ENCODE results near the gene TIGD4.
A peak's percentile ranks its signal among the peaks of the same experiment; 100 is the strongest.

Gene TIGD4

GRCh38 chr4:152747444-152747843 is 32.1 kb downstream of the TIGD4 start:
- no peak overlapping the region for H3K4me3 ChIP-seq (ENCODE audit: low read depth, low read length)
- no peak for TF ChIP-seq CTCF (IDR thresholded peaks at IDR 0.05; ENCODE audit: low read depth, low read length, missing control alignments)
- DNase-seq (ENCODE audit: low read depth): no peak

- no peak overlapping the region for H3K4me3 ChIP-seq (ENCODE audit: low read depth, low read length)
- no peak for DNase-seq (ENCODE audit: low read depth)
- no peak for TF ChIP-seq CTCF (IDR thresholded peaks at IDR 0.05; ENCODE audit: low read depth, low read length, missing control alignments)
Measured at GRCh38 chr4:152738827-152739226, 40.7 kb downstream of the TIGD4 start.

- TF ChIP-seq CTCF (IDR thresholded peaks at IDR 0.05; ENCODE audit: low read depth, low read length, missing control alignments): no peak
- no peak for DNase-seq (ENCODE audit: low read depth)
- no peak overlapping the region for H3K4me3 ChIP-seq (ENCODE audit: low read depth, low read length)
Measured at GRCh38 chr4:152735906-152736305, 43.6 kb downstream of the TIGD4 start.

- DNase-seq (ENCODE audit: low read depth): peak; percentile 21
- no peak overlapping the region for H3K4me3 ChIP-seq (ENCODE audit: low read depth, low read length)
- peak; percentile 53 for TF ChIP-seq CTCF (IDR thresholded peaks at IDR 0.05; ENCODE audit: low read depth, low read length, missing control alignments)
Measured at GRCh38 chr4:152735396-152735859, 44.1 kb downstream of the TIGD4 start.

- no peak for DNase-seq (ENCODE audit: low read depth)
- no peak overlapping the region for H3K4me3 ChIP-seq (ENCODE audit: low read depth, low read length)
- no peak for TF ChIP-seq CTCF (IDR thresholded peaks at IDR 0.05; ENCODE audit: low read depth, low read length, missing control alignments)
Measured at GRCh38 chr4:152734699-152735050, 44.9 kb downstream of the TIGD4 start.

GRCh38 chr4:152734015-152734698 is 45.4 kb downstream of the TIGD4 start:
- no peak overlapping the region for H3K4me3 ChIP-seq (ENCODE audit: low read depth, low read length)
- DNase-seq (ENCODE audit: low read depth): no peak
- TF ChIP-seq CTCF (IDR thresholded peaks at IDR 0.05; ENCODE audit: low read depth, low read length, missing control alignments): no peak

GRCh38 chr4:152731997-152732396 is 47.5 kb downstream of the TIGD4 start:
- no peak for DNase-seq (ENCODE audit: low read depth)
- H3K4me3 ChIP-seq (ENCODE audit: low read depth, low read length): no peak overlapping the region
- no peak for TF ChIP-seq CTCF (IDR thresholded peaks at IDR 0.05; ENCODE audit: low read depth, low read length, missing control alignments)
